NCI-H82 (cell line): Measurements from ENCODE around the gene BAD.

Experiments used
- DNase-seq: peaks from one replicate; lab custom pipeline; 2025; lab: John Stamatoyannopoulos, UW

BAD gene

GRCh38 chr11:64229090-64229743 is 55.2 kb downstream of the BAD start:
- DNase-seq = no peak

- no peak for DNase-seq
Observed at GRCh38 chr11:64227405-64227956, 57.0 kb downstream of the BAD start.

GRCh38 chr11:64226507-64227051 is 57.9 kb downstream of the BAD start:
- DNase-seq = peak; percentile 49

GRCh38 chr11:64225608-64226506 is 58.6 kb downstream of the BAD start, which contains the start of the genes NUDT22 and TRPT1:
Gene NUDT22 (plus strand): TSS chr11:64226274. CDS start chr11:64226653, 379 bp downstream.
Gene TRPT1 (minus strand): TSS chr11:64226186. CDS start chr11:64225860, 326 bp downstream.
- DNase-seq = peak; percentile 91

GRCh38 chr11:64224891-64225607 is 59.4 kb downstream of the BAD start:
- DNase-seq = no peak

- no peak for DNase-seq
Observed at GRCh38 chr11:64224151-64224890, 60.1 kb downstream of the BAD start.

GRCh38 chr11:64223001-64223651 is 61.3 kb downstream of the BAD start:
- no peak for DNase-seq

GRCh38 chr11:64222651-64223000 is 61.8 kb downstream of the BAD start:
- no peak for DNase-seq

GRCh38 chr11:64220798-64221197 is 63.7 kb downstream of the BAD start:
- no peak for DNase-seq

- no peak for DNase-seq
Observed at GRCh38 chr11:64220271-64220670, 64.2 kb downstream of the BAD start.
